H9 (cell line): Measurements from ENCODE around the gene URB1. TPM values are rescaled to one million over a fixed set of nuclear protein-coding genes. Genes with fewer than 3 reads are reported as not detected.

Experiments used
- DNase-seq: peaks from one replicate; pipeline ENCODE4 v3.0.0-alpha.2; 2017
- H2AFZ ChIP-seq: one replicate; pipeline ENCODE4 v1.6.1; 2013; ENCODE audit warnings: mild to moderate bottlenecking, low read length, control low read depth, moderate library complexity
- H2AK5ac ChIP-seq: 2 replicates; pipeline ENCODE4 v1.6.1; 2013; ENCODE audit warnings: low read length, control low read depth, mixed read lengths; ENCODE audit not compliant: insufficient read length
- H2BK120ac ChIP-seq: one replicate; pipeline ENCODE4 v1.6.1; 2013; ENCODE audit warnings: low read depth, mild to moderate bottlenecking, low read length, control low read depth, inconsistent platforms; ENCODE audit not compliant: poor library complexity, severe bottlenecking
- H2BK12ac ChIP-seq: 2 replicates; pipeline ENCODE4 v1.6.1; 2013; ENCODE audit warnings: low read length, control low read depth, mixed read lengths, low read depth; ENCODE audit not compliant: insufficient read length
- H2BK15ac ChIP-seq: 2 replicates; pipeline ENCODE4 v1.6.1; 2013; ENCODE audit warnings: low read depth, low read length, control low read depth
- H2BK20ac ChIP-seq: one replicate; pipeline ENCODE4 v1.6.1; 2013; ENCODE audit warnings: low read depth, mild to moderate bottlenecking, low read length, control low read depth, inconsistent platforms; ENCODE audit not compliant: poor library complexity, severe bottlenecking
- H2BK5ac ChIP-seq: 2 replicates; pipeline ENCODE4 v1.6.1; 2013; ENCODE audit warnings: low read length, control low read depth, mixed read lengths; ENCODE audit not compliant: insufficient read length
- H3K14ac ChIP-seq: 2 replicates; pipeline ENCODE4 v1.6.1; 2013; ENCODE audit warnings: low read length, control low read depth; ENCODE audit not compliant: insufficient read depth
- H3K18ac ChIP-seq: 2 replicates; pipeline ENCODE4 v1.6.1; 2013; ENCODE audit warnings: low read depth, mild to moderate bottlenecking, mixed read lengths, low read length, control low read depth; ENCODE audit not compliant: insufficient read length
- H3K23ac ChIP-seq: 2 replicates; pipeline ENCODE4 v1.6.1; 2013; ENCODE audit warnings: low read length, control low read depth, mixed read lengths, low read depth; ENCODE audit not compliant: insufficient read length
- H3K23me2 ChIP-seq: 2 replicates; pipeline ENCODE4 v1.6.1; 2013; ENCODE audit warnings: low read depth, mild to moderate bottlenecking, mixed read lengths, low read length, control low read depth; ENCODE audit not compliant: insufficient read length, poor library complexity, severe bottlenecking
- H3K27ac ChIP-seq: 2 replicates; pipeline ENCODE4 v1.5.1; 2013; ENCODE audit warnings: low read length, control low read depth, mixed read lengths, low read depth; ENCODE audit not compliant: insufficient read length
- H3K27me3 ChIP-seq: 2 replicates; pipeline ENCODE4 v1.6.1; 2013; ENCODE audit warnings: low read length, control low read depth, inconsistent platforms; ENCODE audit not compliant: insufficient read depth
- H3K4ac ChIP-seq: 2 replicates; pipeline ENCODE4 v1.6.1; 2013; ENCODE audit warnings: low read depth, mild to moderate bottlenecking, control low read depth, inconsistent platforms, low read length, moderate library complexity
- H3K4me1 ChIP-seq: 2 replicates; pipeline ENCODE4 v1.6.1; 2013; ENCODE audit warnings: low read length, control low read depth, inconsistent platforms; ENCODE audit not compliant: insufficient read depth
- H3K4me2 ChIP-seq: 2 replicates; pipeline ENCODE4 v1.6.1; 2013; ENCODE audit warnings: low read length, control low read depth, mixed read lengths; ENCODE audit not compliant: insufficient read length, insufficient read depth
- H3K56ac ChIP-seq: 2 replicates; pipeline ENCODE4 v1.6.1; 2013; ENCODE audit warnings: low read depth, mild to moderate bottlenecking, mixed read lengths, low read length, control low read depth; ENCODE audit not compliant: insufficient read length
- H3K79me1 ChIP-seq: 2 replicates; pipeline ENCODE4 v1.6.1; 2013; ENCODE audit warnings: low read depth, mild to moderate bottlenecking, moderate library complexity, low read length, control low read depth, inconsistent platforms; ENCODE audit not compliant: insufficient read depth, poor library complexity, severe bottlenecking
- H3K79me2 ChIP-seq: 2 replicates; pipeline ENCODE4 v1.6.1; 2013; ENCODE audit warnings: low read length, control low read depth, inconsistent platforms; ENCODE audit not compliant: insufficient read depth
- H3K9ac ChIP-seq: 2 replicates; pipeline ENCODE4 v1.6.1; 2013; ENCODE audit warnings: low read length, control low read depth, mixed read lengths; ENCODE audit not compliant: insufficient read length; ENCODE audit errors: extremely low read depth
- H3K9me3 ChIP-seq: one replicate; pipeline ENCODE4 v1.6.1; 2013; ENCODE audit warnings: low read depth, low read length, inconsistent platforms; ENCODE audit not compliant: control insufficient read depth
- H3T11ph ChIP-seq: one replicate; pipeline ENCODE4 v1.6.1; 2013; ENCODE audit warnings: mild to moderate bottlenecking, low read length, control low read depth, inconsistent platforms
- H4K20me1 ChIP-seq: one replicate; pipeline ENCODE4 v1.6.1; 2013; ENCODE audit not compliant: control insufficient read depth, insufficient read length, insufficient read depth
- H4K5ac ChIP-seq: 2 replicates; pipeline ENCODE4 v1.6.1; 2013; ENCODE audit warnings: low read depth, mild to moderate bottlenecking, mixed read lengths, low read length, control low read depth; ENCODE audit not compliant: insufficient read length
- H4K8ac ChIP-seq: replicated peaks from 2 replicates; pipeline ENCODE4 v1.6.1; 2013; ENCODE audit warnings: low read length, control low read depth, mixed read lengths, low read depth; ENCODE audit not compliant: insufficient read length
- H4K91ac ChIP-seq: 2 replicates; pipeline ENCODE4 v1.6.1; 2013; ENCODE audit warnings: low read depth, mild to moderate bottlenecking, moderate library complexity, mixed read lengths, low read length, control low read depth; ENCODE audit not compliant: insufficient read length
- H3K27ac Mint-ChIP-seq, 3 experiments: 2 replicates in 2 of 3; 3 replicates in 1 of 3; pipeline ENCODE4 v1.8.0; 2020 to 2021; ENCODE audit warnings: mixed read lengths in 3 of 3, mild to moderate bottlenecking in 1 of 3, moderate library complexity in 1 of 3
- H3K27me3 Mint-ChIP-seq: 2 replicates; pipeline ENCODE4 v1.8.0; 2021; ENCODE audit warnings: low read depth, mild to moderate bottlenecking, moderate library complexity, mixed read lengths
- H3K36me3 Mint-ChIP-seq, 3 experiments: 2 replicates in 2 of 3; 3 replicates in 1 of 3; pipeline ENCODE4 v1.8.0; 2020 to 2021; ENCODE audit warnings: low read depth in 3 of 3, mixed read lengths in 3 of 3; ENCODE audit not compliant: insufficient read depth in 1 of 3
- H3K4me1 Mint-ChIP-seq, 2 experiments: 2 replicates each; pipeline ENCODE4 v1.8.0; 2020; ENCODE audit warnings: mixed read lengths in 2 of 2
- H3K4me3 Mint-ChIP-seq, 2 experiments: 2 replicates in 1 of 2; 3 replicates in 1 of 2; pipeline ENCODE4 v1.8.0; 2020 to 2021; ENCODE audit warnings: mild to moderate bottlenecking in 2 of 2, mixed read lengths in 2 of 2, moderate library complexity in 1 of 2
- H3K9me3 Mint-ChIP-seq, 2 experiments: 2 replicates in 1 of 2; 3 replicates in 1 of 2; pipeline ENCODE4 v1.8.0; 2020; ENCODE audit warnings: mild to moderate bottlenecking in 2 of 2, mixed read lengths in 2 of 2, moderate library complexity in 1 of 2
- WGBS: extraction: QIAGEN DNeasy Blood & Tissue Kit; methylation state at CpG from one replicate; pipeline ENCODE4 v1.1.7; 2013; ENCODE audit warnings: missing lambda C conversion rate, low lambda C conversion rate, mixed read lengths; ENCODE audit not compliant: insufficient read length; ENCODE audit errors: extremely low coverage; 5-methylcytosine and 5-hydroxymethylcytosine counted together
- total RNA-seq: library from RNA; stranded (reverse); gene quantifications from 2 replicates; pipeline ENCODE4 v1.2.1, GENCODE V29; 2021
- TF ChIP-seq, protein P1 (sequence below): fragments of 200-600 bp; sonication (generic); conservative IDR thresholded peaks from 3 replicates; pipeline ENCODE4 v1.8.0; 2021; ENCODE audit warnings: antibody characterized with exemption, mild to moderate bottlenecking

URB1 gene
- total RNA-seq, 1 experiment from 2014 or later, result 23.5 TPM

GRCh38 chr21:32424191-32424535, 31.4 kb upstream of the URB1 start:
- H3K4me1 ChIP-seq, result peaks cover 6% of the 10 kb centered on the region; the same call in 1 of the 2 replicates
- H3K23me2 ChIP-seq, result no peaks in the 10 kb centered on the region
- WGBS, result no CpG with 5 or more reads among the region's 2 CpGs
- H4K8ac ChIP-seq, result no peak overlapping the region
- H4K91ac ChIP-seq, result no peak overlapping the region
- peaks cover 12 to 13% of the 10 kb centered on the region in 2 experiments for H3K9me3 Mint-ChIP-seq
- no peak overlapping the region for H2AK5ac ChIP-seq
- H3T11ph ChIP-seq, result no peak overlapping the region
- H3K56ac ChIP-seq, result no peak overlapping the region
- H4K20me1 ChIP-seq, result no peaks in the 10 kb centered on the region
- DNase-seq, result no peak
- no peaks in the 10 kb centered on the region for H3K9me3 ChIP-seq
- peaks cover 4% of the 10 kb centered on the region for H3K27me3 Mint-ChIP-seq
- H4K5ac ChIP-seq, result no peak overlapping the region
- H3K18ac ChIP-seq, result no peak overlapping the region
- peaks cover 6 to 11% (median 7%) of the 10 kb centered on the region in 3 experiments for H3K36me3 Mint-ChIP-seq
- H2BK5ac ChIP-seq, result no peak overlapping the region
- TF ChIP-seq, protein P1, sequence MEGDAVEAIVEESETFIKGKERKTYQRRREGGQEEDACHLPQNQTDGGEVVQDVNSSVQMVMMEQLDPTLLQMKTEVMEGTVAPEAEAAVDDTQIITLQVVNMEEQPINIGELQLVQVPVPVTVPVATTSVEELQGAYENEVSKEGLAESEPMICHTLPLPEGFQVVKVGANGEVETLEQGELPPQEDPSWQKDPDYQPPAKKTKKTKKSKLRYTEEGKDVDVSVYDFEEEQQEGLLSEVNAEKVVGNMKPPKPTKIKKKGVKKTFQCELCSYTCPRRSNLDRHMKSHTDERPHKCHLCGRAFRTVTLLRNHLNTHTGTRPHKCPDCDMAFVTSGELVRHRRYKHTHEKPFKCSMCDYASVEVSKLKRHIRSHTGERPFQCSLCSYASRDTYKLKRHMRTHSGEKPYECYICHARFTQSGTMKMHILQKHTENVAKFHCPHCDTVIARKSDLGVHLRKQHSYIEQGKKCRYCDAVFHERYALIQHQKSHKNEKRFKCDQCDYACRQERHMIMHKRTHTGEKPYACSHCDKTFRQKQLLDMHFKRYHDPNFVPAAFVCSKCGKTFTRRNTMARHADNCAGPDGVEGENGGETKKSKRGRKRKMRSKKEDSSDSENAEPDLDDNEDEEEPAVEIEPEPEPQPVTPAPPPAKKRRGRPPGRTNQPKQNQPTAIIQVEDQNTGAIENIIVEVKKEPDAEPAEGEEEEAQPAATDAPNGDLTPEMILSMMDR, result no peak
- H3K79me1 ChIP-seq, result no peaks in the 10 kb centered on the region
- no peak overlapping the region for H2BK15ac ChIP-seq
- H3K4me3 Mint-ChIP-seq, result no peak overlapping the region
- H3K27ac Mint-ChIP-seq, result no peak overlapping the region
- no peak overlapping the region for H3K4me2 ChIP-seq
- no peak overlapping the region for H2BK120ac ChIP-seq
- no peaks in the 10 kb centered on the region for H3K27me3 ChIP-seq
- no peak overlapping the region for H2BK20ac ChIP-seq
- H2AFZ ChIP-seq, result no peak overlapping the region
- H3K23ac ChIP-seq, result no peak overlapping the region
- H2BK12ac ChIP-seq, result no peak overlapping the region
- H3K4ac ChIP-seq, result no peak overlapping the region
- H3K27ac ChIP-seq, result no peak overlapping the region
- H3K4me1 Mint-ChIP-seq, result peaks cover 10 to 13% of the 10 kb centered on the region in 2 experiments
- H3K14ac ChIP-seq, result no peak overlapping the region
- H3K9ac ChIP-seq, result no peak overlapping the region
- no peaks in the 10 kb centered on the region for H3K79me2 ChIP-seq
